GM12891 (cell line): ENCODE data around the gene TBC1D3.
"Not testable (repeated sequence)": the region's sequence is repeated elsewhere in the genome, so short reads cannot be mapped to it uniquely, and the experiment has no call there.

ENCODE experiments used
- PAX5 ChIP-seq: IDR thresholded peaks from 2 replicates; pipeline ENCODE4 v1.6.1; 2011; ENCODE audit warnings: low read length, moderate library complexity, mild to moderate bottlenecking; ENCODE audit not compliant: insufficient read depth, severe bottlenecking
- POLR2A ChIP-seq: IDR thresholded peaks from 2 replicates; pipeline ENCODE4 v1.6.1; 2011; ENCODE audit warnings: low read depth, low read length, control low read depth
- POLR2AphosphoS5 ChIP-seq: IDR thresholded peaks from 2 replicates; pipeline ENCODE4 v1.6.1; 2011; ENCODE audit warnings: low read depth, low read length, control low read depth
- POU2F2 ChIP-seq: IDR thresholded peaks from 2 replicates; pipeline ENCODE4 v1.6.1; 2011; ENCODE audit warnings: low read depth, mild to moderate bottlenecking, control low read depth, low read length, moderate library complexity
- SPI1 ChIP-seq: IDR thresholded peaks from 2 replicates; pipeline ENCODE4 v1.6.1; 2011; ENCODE audit warnings: low read depth, low read length, control low read depth
- TAF1 ChIP-seq: IDR thresholded peaks from 2 replicates; pipeline ENCODE4 v1.6.1; 2011; ENCODE audit warnings: low read depth, low read length, control low read depth

DNA sequence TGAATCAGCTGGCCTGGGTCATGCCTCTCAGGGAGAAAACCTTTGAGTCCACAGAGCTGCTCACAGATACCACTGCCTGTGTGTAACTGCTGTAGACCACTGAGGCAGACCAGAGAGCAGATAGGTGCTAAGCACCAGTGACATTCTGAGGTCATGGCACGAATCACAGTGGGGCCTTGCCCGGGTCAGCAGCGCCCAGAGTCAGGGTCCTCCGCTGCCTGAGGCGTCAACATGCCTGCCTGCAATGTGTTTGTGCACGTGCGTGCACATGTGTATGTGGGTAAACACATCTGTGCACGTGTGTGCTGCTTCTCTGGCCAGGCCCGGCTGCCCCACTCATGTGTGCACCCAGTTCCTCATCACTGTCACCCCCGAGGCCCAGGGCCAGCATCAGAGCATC, at the start of gene TBC1D3:
- not testable (repeated sequence) for TF ChIP-seq POLR2AphosphoS5, POLR2A, POU2F2, SPI1, TAF1, PAX5
